Coronary artery (tissue), 2 donors: ENCODE measurements around the gene IGIP.

Experiments used
- DNase-seq: peaks from one replicate; pipeline ENCODE4 v3.0.0-alpha.2; 2017; ENCODE audit warnings: low spot score
- H3K27ac ChIP-seq, 2 donors: fragments of 200-600 bp; sonication (generic); one replicate each; pipeline ENCODE4 v1.5.1; 2016 to 2019
- H3K4me3 ChIP-seq: fragments of 200-600 bp; sonication (generic); 2 replicates; pipeline ENCODE4 v1.5.1; 2016; ENCODE audit warnings: mild to moderate bottlenecking, moderate library complexity
- CTCF ChIP-seq: fragments of 200-600 bp; sonication (generic); IDR thresholded peaks from one replicate; pipeline ENCODE4 v1.5.1; 2019; ENCODE audit warnings: antibody characterized with exemption

The IGIP gene

GRCh38 chr5:140174465-140175366 is 49.0 kb downstream of the IGIP start, which contains the start of gene CYSTM1:
CYSTM1 (plus strand) TSS chr5:140175188; CDS start chr5:140194466, 19,278 bp downstream.
- no peak for TF ChIP-seq CTCF
- peak within 1 kb of the TSS; percentile 95 to 99 for H3K27ac ChIP-seq
- peak within 1 kb of the TSS; percentile 94 for H3K4me3 ChIP-seq
- peak; percentile 98 for DNase-seq

GRCh38 chr5:140175367-140176030 is 49.8 kb downstream of the IGIP start:
- Histone ChIP-seq H3K4me3 (peak overlapping the region; percentile 94), H3K27ac (peak overlapping the region; percentile 95 to 99)
- TF ChIP-seq CTCF, result no peak
- DNase-seq, result peak; percentile 90

- TF ChIP-seq CTCF, result no peak
- Histone ChIP-seq H3K27ac (peak overlapping the region; percentile 95 to 99), H3K4me3 (peak overlapping the region; percentile 94)
- no peak for DNase-seq
These were observed 50.3 kb downstream of the IGIP start for GRCh38 chr5:140176031-140176387.

- DNase-seq, result no peak
- H3K27ac ChIP-seq, result peak overlapping the region; percentile 71 to 83
These were observed 52.3 kb downstream of the IGIP start for GRCh38 chr5:140178086-140178410.

GRCh38 chr5:140178482-140179116 is 52.9 kb downstream of the IGIP start:
- TF ChIP-seq CTCF, result no peak
- Histone ChIP-seq H3K27ac (peak overlapping the region; percentile 71 to 83), H3K4me3 (no peak overlapping the region)
- no peak for DNase-seq

More at GRCh38 chr5:140178086-140178410, 52.3 kb downstream of the IGIP start:
- TF ChIP-seq CTCF, result no peak
- H3K4me3 ChIP-seq, result peak overlapping the region; percentile 29
